Mesenchymal stem cell (in vitro differentiated cells and primary cell): ENCODE measurements around the gene CEP112.

ENCODE experiments used
- DNase-seq: peaks from one replicate; pipeline ENCODE4 v3.0.0-alpha.2; 2013
- H2AFZ ChIP-seq: one replicate; pipeline ENCODE4 v1.6.1; 2013; ENCODE audit warnings: low read depth, mild to moderate bottlenecking, control low read depth, inconsistent platforms, low read length, moderate library complexity
- H2AK5ac ChIP-seq: 2 replicates; pipeline ENCODE4 v1.6.1; 2013; ENCODE audit warnings: low read length, moderate library complexity, mild to moderate bottlenecking, inconsistent platforms; ENCODE audit not compliant: severe bottlenecking
- H2BK120ac ChIP-seq: one replicate; pipeline ENCODE4 v1.6.1; 2013; ENCODE audit warnings: low read depth, mild to moderate bottlenecking, inconsistent platforms, low read length, moderate library complexity
- H2BK12ac ChIP-seq, 2 experiments: one replicate each; pipeline ENCODE4 v1.6.1; 2013; ENCODE audit warnings: inconsistent platforms in 2 of 2, low read length in 2 of 2, mild to moderate bottlenecking in 2 of 2, moderate library complexity in 2 of 2, control low read depth in 1 of 2
- H2BK15ac ChIP-seq: one replicate; pipeline ENCODE4 v1.6.1; 2013; ENCODE audit warnings: mild to moderate bottlenecking, low read depth, inconsistent platforms; ENCODE audit not compliant: poor library complexity, severe bottlenecking
- H2BK5ac ChIP-seq: 2 replicates; pipeline ENCODE4 v1.6.1; 2013; ENCODE audit warnings: low read depth, mild to moderate bottlenecking, low read length, control low read depth, inconsistent platforms; ENCODE audit not compliant: poor library complexity, severe bottlenecking
- H3K14ac ChIP-seq, 2 experiments: one replicate each; pipeline ENCODE4 v1.6.1; 2013; ENCODE audit warnings: inconsistent platforms in 2 of 2, low read length in 2 of 2, control low read depth in 1 of 2, mild to moderate bottlenecking in 1 of 2, moderate library complexity in 1 of 2
- H3K18ac ChIP-seq, 2 experiments: one replicate each; pipeline ENCODE4 v1.6.1; 2013; ENCODE audit warnings: inconsistent platforms in 2 of 2, low read length in 2 of 2, control low read depth in 1 of 2, low read depth in 1 of 2, mild to moderate bottlenecking in 1 of 2
- H3K23ac ChIP-seq, 2 experiments: one replicate each; pipeline ENCODE4 v1.6.1; 2013; ENCODE audit warnings: inconsistent platforms in 2 of 2, low read length in 2 of 2, mild to moderate bottlenecking in 2 of 2, moderate library complexity in 2 of 2, control low read depth in 1 of 2
- H3K27ac ChIP-seq: 2 replicates; pipeline ENCODE4 v1.5.1; 2013; ENCODE audit warnings: mild to moderate bottlenecking, moderate library complexity, low read length, control low read depth, inconsistent platforms; ENCODE audit not compliant: poor library complexity, severe bottlenecking
- H3K27me3 ChIP-seq, 2 experiments: 2 replicates each; pipeline versions ENCODE4 v1.6.1 to v1.7.0; 2013; ENCODE audit warnings: low read length in 2 of 2, mild to moderate bottlenecking in 2 of 2, moderate library complexity in 2 of 2, control low read depth in 1 of 2, inconsistent platforms in 1 of 2; ENCODE audit not compliant: control insufficient read depth in 1 of 2, insufficient read depth in 1 of 2
- H3K36me3 ChIP-seq, 2 experiments: 2 replicates each; pipeline versions ENCODE4 v1.6.1 to v1.7.0; 2013; ENCODE audit warnings: low read length in 2 of 2, control low read depth in 1 of 2, inconsistent platforms in 1 of 2, low read depth in 1 of 2, mild to moderate bottlenecking in 1 of 2; ENCODE audit not compliant: insufficient read depth in 2 of 2, control insufficient read depth in 1 of 2
- H3K4ac ChIP-seq, 2 experiments: one replicate each; pipeline ENCODE4 v1.6.1; 2013; ENCODE audit warnings: inconsistent platforms in 2 of 2, low read length in 2 of 2, mild to moderate bottlenecking in 2 of 2, moderate library complexity in 2 of 2, control low read depth in 1 of 2, low read depth in 1 of 2
- H3K4me1 ChIP-seq: 2 replicates; pipeline ENCODE4 v1.6.1; 2013; ENCODE audit warnings: low read depth, low read length, control low read depth; ENCODE audit not compliant: control insufficient read depth, insufficient read depth
- H3K4me2 ChIP-seq: 2 replicates; pipeline ENCODE4 v1.6.1; 2013; ENCODE audit warnings: low read length, mild to moderate bottlenecking, inconsistent platforms; ENCODE audit not compliant: poor library complexity, severe bottlenecking
- H3K4me3 ChIP-seq, 2 experiments: 2 replicates each; pipeline versions ENCODE4 v1.5.1 to v1.7.0; 2013; ENCODE audit warnings: low read length in 2 of 2, mild to moderate bottlenecking in 2 of 2, control low read depth in 1 of 2, low read depth in 1 of 2; ENCODE audit not compliant: insufficient read depth in 1 of 2
- H3K79me1 ChIP-seq: replicated peaks from 2 replicates; pipeline ENCODE4 v1.6.1; 2013; ENCODE audit warnings: mild to moderate bottlenecking, control low read depth, low read length, inconsistent platforms; ENCODE audit not compliant: poor library complexity, severe bottlenecking
- H3K9ac ChIP-seq: 2 replicates; pipeline ENCODE4 v1.7.0; 2013; ENCODE audit warnings: mild to moderate bottlenecking, low read length, moderate library complexity
- H3K9me3 ChIP-seq: 2 replicates; pipeline ENCODE4 v1.7.0; 2013; ENCODE audit warnings: mild to moderate bottlenecking, low read length; ENCODE audit not compliant: control insufficient read depth
- H4K8ac ChIP-seq: one replicate; pipeline ENCODE4 v1.6.1; 2013; ENCODE audit warnings: inconsistent platforms, mild to moderate bottlenecking, low read length, moderate library complexity
- H4K91ac ChIP-seq: one replicate; pipeline ENCODE4 v1.6.1; 2013; ENCODE audit warnings: mild to moderate bottlenecking, low read length, inconsistent platforms
- WGBS: methylation state at CpG from one replicate; pipeline ENCODE4 v1.1.7; 2013; ENCODE audit warnings: mixed read lengths; 5-methylcytosine and 5-hydroxymethylcytosine counted together

The CEP112 gene

DNA sequence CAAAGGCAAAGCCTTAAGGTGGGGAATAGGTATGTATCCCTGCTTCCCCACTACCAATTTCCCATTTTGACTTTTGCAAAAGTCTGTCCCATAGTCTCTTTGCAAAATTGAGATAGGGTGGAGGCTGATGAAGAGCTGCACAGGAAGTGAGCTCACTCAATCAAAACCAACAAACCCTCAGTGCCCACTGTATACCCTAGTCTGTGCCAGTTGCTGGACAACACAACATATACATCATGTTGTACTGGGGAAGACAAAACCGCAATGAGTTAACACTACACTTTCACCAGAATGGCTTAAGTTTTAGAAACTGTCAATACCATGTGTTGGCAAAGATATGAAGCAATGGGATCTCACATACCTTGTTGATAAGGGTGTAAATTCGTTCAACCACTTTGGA is 590.1 kb downstream of the CEP112 start:
- Histone ChIP-seq H3K4ac (no peak overlapping the region), H3K4me1 (peaks cover 3% of the 10 kb centered on the region)

DNA sequence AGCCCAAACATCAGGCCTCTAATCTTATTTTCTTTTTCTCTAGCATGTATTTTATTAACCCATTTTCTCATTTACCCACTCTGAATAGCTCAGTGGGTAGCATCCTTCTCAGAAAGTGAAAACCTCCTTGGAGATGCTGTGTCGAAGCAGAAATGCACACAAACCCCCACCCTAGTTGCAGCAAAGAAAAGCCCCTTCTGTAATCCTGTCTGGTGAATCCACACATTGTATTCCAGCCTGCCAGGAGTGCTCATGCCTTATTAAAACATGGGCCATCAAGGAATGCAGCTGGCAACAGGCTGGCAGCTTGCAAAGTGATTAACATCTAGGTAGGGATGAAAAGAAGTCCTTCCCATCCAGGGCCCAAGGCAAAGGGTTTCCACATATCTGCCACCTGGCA is 590.8 kb downstream of the CEP112 start:
- H3K79me1 ChIP-seq, result no peaks in the 10 kb centered on the region
- H3K27me3 ChIP-seq, result no peaks in the 10 kb centered on the region
- no peak overlapping the region for H4K91ac ChIP-seq
- H3K36me3 ChIP-seq, result no peaks in the 10 kb centered on the region
- no peak overlapping the region for H3K18ac ChIP-seq
- no peaks in the 10 kb centered on the region for H3K9me3 ChIP-seq
- no peak overlapping the region for H3K14ac ChIP-seq
- no peak for DNase-seq
- no peak overlapping the region for H3K23ac ChIP-seq
- H3K9ac ChIP-seq, result no peak overlapping the region
- H4K8ac ChIP-seq, result no peak overlapping the region
- H2BK5ac ChIP-seq, result no peak overlapping the region
- no peak overlapping the region for H3K4me3 ChIP-seq
- no peak overlapping the region for H2BK120ac ChIP-seq
- no peak overlapping the region for H3K4ac ChIP-seq
- H2BK12ac ChIP-seq, result no peak overlapping the region
- H3K27ac ChIP-seq, result no peak overlapping the region
- H3K4me2 ChIP-seq, result no peak overlapping the region
- WGBS, result 79% methylated on average over 1 of the region's 1 CpG
- peaks cover 3% of the 10 kb centered on the region for H3K4me1 ChIP-seq
- H2AK5ac ChIP-seq, result no peak overlapping the region
- H2BK15ac ChIP-seq, result no peak overlapping the region
- no peak overlapping the region for H2AFZ ChIP-seq

More for the DNA sequence above, 590.1 kb downstream of the CEP112 start:
- Histone ChIP-seq H3K9me3 (no peaks in the 10 kb centered on the region), H2BK15ac (no peak overlapping the region), H2BK5ac (no peak overlapping the region), H3K14ac (no peak overlapping the region), H3K27me3 (no peaks in the 10 kb centered on the region), H3K27ac (no peak overlapping the region), H3K9ac (no peak overlapping the region), H3K23ac (no peak overlapping the region), H4K8ac (no peak overlapping the region), H2BK120ac (no peak overlapping the region), H3K79me1 (no peaks in the 10 kb centered on the region), H3K18ac (no peak overlapping the region), H3K36me3 (no peaks in the 10 kb centered on the region), H2BK12ac (no peak overlapping the region), H2AFZ (no peak overlapping the region), H2AK5ac (no peak overlapping the region), H3K4me2 (no peak overlapping the region), H4K91ac (no peak overlapping the region), H3K4me3 (no peak overlapping the region)
- no peak for DNase-seq
- 100% methylated on average over 1 of the region's 2 CpGs for WGBS

DNA sequence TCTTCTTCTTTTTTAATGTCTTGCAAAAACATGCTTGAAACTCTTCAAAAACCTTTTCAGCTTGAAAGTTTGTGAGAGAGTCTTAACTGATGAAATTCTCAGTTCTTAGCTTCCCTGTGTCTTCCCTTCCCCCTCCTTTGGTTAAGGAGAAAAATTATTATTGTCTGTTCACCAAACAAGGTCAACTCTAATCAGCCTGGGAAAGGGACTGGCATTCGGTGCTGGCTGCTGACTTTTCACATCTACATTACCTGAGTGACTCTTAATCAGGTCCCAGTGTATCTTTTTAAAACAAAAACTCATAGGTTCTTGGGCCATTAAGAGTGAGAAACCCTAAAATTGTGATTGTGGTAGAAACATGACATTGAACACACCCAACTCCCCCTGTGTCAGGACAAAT is 591.4 kb downstream of the CEP112 start:
- Histone ChIP-seq H3K23ac (no peak overlapping the region), H3K27ac (no peak overlapping the region), H2AFZ (no peak overlapping the region), H3K4me2 (no peak overlapping the region), H3K4me3 (no peak overlapping the region), H3K14ac (no peak overlapping the region), H2BK120ac (no peak overlapping the region), H3K9ac (no peak overlapping the region), H4K91ac (no peak overlapping the region), H2BK12ac (no peak overlapping the region), H3K27me3 (no peaks in the 10 kb centered on the region), H3K36me3 (no peaks in the 10 kb centered on the region), H3K4ac (no peak overlapping the region), H4K8ac (no peak overlapping the region), H3K18ac (no peak overlapping the region), H3K79me1 (no peaks in the 10 kb centered on the region), H3K9me3 (no peaks in the 10 kb centered on the region), H2BK5ac (no peak overlapping the region), H2BK15ac (no peak overlapping the region), H3K4me1 (peaks cover 3% of the 10 kb centered on the region), H2AK5ac (no peak overlapping the region)
- 38% methylated on average over 1 of the region's 1 CpG for WGBS
- no peak for DNase-seq

DNA sequence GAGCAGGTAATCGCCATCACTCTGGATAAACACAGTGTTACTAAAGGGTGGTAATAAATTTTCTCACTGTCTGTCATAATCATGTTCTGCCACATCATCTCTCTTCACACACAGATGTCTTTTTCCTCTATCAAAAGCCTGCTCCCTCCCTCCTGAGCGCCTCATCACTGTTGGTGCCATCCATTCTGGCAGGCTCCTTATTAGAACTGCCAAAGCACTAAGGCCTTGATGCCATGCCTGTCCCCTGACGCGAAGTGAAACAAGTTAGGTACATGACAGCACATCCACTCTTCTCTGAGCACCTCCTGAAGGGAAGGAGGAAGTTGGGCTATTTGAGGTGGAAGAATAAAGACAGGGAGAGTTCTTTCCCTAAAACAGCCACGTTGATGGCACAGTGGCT is 592.3 kb downstream of the CEP112 start:
- Histone ChIP-seq H3K27ac (no peak overlapping the region), H2BK12ac (no peak overlapping the region), H3K9me3 (no peaks in the 10 kb centered on the region), H3K36me3 (no peaks in the 10 kb centered on the region), H4K91ac (no peak overlapping the region), H2BK120ac (no peak overlapping the region), H3K4me3 (no peak overlapping the region), H3K14ac (no peak overlapping the region), H3K27me3 (no peaks in the 10 kb centered on the region), H3K23ac (no peak overlapping the region), H3K9ac (no peak overlapping the region), H3K4me1 (peaks cover 4% of the 10 kb centered on the region), H3K18ac (no peak overlapping the region), H3K79me1 (no peaks in the 10 kb centered on the region), H4K8ac (no peak overlapping the region), H2BK5ac (no peak overlapping the region), H3K4me2 (no peak overlapping the region), H2AK5ac (no peak overlapping the region), H2BK15ac (no peak overlapping the region), H3K4ac (no peak overlapping the region), H2AFZ (no peak overlapping the region)
- DNase-seq, result no peak
- WGBS, result 97% methylated on average over 5 of the region's 5 CpGs
